ENCODE results near the gene MIP. TPM values are rescaled to one million over a fixed set of nuclear protein-coding genes. Genes with fewer than 3 reads are reported as not detected.
"Not testable (repeated sequence)": the region's sequence is repeated elsewhere in the genome, so short reads cannot be mapped to it uniquely, and the experiment has no call there.

The MIP gene
- total and polyA plus RNA-seq, 3 donors from 2014 or later = 0.63 to 1.2 (median 1.1) TPM

GRCh38 chr12:56457817-56458216 is 3.4 kb upstream of the MIP start:
- no peaks in the 10 kb centered on the region for H3K27me3 ChIP-seq
- TF ChIP-seq, protein P1, sequence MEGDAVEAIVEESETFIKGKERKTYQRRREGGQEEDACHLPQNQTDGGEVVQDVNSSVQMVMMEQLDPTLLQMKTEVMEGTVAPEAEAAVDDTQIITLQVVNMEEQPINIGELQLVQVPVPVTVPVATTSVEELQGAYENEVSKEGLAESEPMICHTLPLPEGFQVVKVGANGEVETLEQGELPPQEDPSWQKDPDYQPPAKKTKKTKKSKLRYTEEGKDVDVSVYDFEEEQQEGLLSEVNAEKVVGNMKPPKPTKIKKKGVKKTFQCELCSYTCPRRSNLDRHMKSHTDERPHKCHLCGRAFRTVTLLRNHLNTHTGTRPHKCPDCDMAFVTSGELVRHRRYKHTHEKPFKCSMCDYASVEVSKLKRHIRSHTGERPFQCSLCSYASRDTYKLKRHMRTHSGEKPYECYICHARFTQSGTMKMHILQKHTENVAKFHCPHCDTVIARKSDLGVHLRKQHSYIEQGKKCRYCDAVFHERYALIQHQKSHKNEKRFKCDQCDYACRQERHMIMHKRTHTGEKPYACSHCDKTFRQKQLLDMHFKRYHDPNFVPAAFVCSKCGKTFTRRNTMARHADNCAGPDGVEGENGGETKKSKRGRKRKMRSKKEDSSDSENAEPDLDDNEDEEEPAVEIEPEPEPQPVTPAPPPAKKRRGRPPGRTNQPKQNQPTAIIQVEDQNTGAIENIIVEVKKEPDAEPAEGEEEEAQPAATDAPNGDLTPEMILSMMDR (IDR thresholded peaks at IDR 0.05) = no peak
- TF ChIP-seq POLR2A (IDR thresholded peaks at IDR 0.05) = no peak
- H3K9me3 ChIP-seq = no peaks in the 10 kb centered on the region
- intact Hi-C loops (cut with DNase I; ENCODE audit: low total_unique reads) = no loop called here
- H3K4me3 ChIP-seq = no peak overlapping the region
- H3K4me1 ChIP-seq = no peaks in the 10 kb centered on the region
- H3K36me3 ChIP-seq (ENCODE audit: low read depth, missing control alignments) = no peaks in the 10 kb centered on the region
- DNase-seq = no peak
- 86 to 91% methylated on average over 4 of the region's 4 CpGs for WGBS, 2 donors
- H3K27ac ChIP-seq = no peak overlapping the region

DNA sequence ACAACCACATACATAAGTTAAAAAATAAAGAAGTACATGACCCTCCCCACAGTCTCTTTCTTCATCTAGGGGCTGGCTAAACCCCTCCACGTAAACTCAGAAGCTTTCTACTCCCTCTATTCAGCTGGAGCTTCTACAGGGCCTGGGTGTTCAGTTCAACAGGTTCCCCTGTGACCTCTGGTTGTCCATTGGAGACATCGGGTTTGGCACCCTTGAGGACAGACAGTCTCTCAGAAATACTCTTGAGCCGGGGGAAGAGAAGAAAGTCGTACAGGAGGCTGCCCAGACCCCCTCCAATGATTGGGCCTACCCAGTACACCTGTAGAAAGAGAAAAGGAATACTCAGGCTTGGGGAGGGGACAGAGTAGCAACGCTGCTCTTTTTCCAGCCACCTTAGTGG is 3.3 kb downstream of the MIP start:
- Histone ChIP-seq H3K27me3 (no peaks in the 10 kb centered on the region), H3K27ac (no peak overlapping the region), H3K4me1 (no peaks in the 10 kb centered on the region), H3K9me3 (no peaks in the 10 kb centered on the region), H3K36me3 (ENCODE audit: low read depth, missing control alignments) (no peaks in the 10 kb centered on the region), H3K4me3 (no peak overlapping the region)
- intact Hi-C loops (cut with DNase I; ENCODE audit: low total_unique reads) = no loop called here
- no peak for DNase-seq
- TF ChIP-seq, protein P1 (IDR thresholded peaks at IDR 0.05) = no peak
- no peak for TF ChIP-seq POLR2A (IDR thresholded peaks at IDR 0.05)
- WGBS, 2 donors = 75 to 79% methylated on average over 5 of the region's 5 CpGs

GRCh38 chr12:56450241-56450640 is 4.2 kb downstream of the MIP start:
- DNase-seq = no peak
- Histone ChIP-seq H3K9me3 (no peaks in the 10 kb centered on the region), H3K27me3 (no peaks in the 10 kb centered on the region), H3K27ac (no peak overlapping the region), H3K4me3 (no peak overlapping the region), H3K4me1 (no peaks in the 10 kb centered on the region), H3K36me3 (ENCODE audit: low read depth, missing control alignments) (no peaks in the 10 kb centered on the region)
- WGBS, 2 donors = 81 to 95% methylated on average over 3 of the region's 3 CpGs
- intact Hi-C loops (cut with DNase I; ENCODE audit: low total_unique reads) = no loop called here
- no peak for TF ChIP-seq POLR2A (IDR thresholded peaks at IDR 0.05)
- TF ChIP-seq, protein P1 (IDR thresholded peaks at IDR 0.05) = no peak

DNA sequence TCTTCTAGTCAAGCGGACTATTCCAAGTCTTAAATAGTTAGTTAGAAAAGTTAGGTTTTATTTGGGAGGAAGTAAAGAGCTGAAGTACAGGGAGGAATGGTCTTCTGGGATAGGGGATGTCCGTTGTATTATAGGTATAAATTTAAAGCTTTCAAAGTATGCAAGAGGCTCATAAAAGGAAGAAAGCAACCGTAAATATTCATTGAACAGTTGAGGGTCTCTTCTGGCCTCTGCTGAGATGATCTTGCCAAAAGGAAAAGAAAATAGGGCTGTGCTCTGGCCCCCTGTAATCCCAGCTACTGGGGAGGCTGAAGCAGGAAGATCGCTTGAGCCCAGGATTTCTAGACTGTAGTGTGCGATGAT is 4.9 kb downstream of the MIP start:
- no peaks in the 10 kb centered on the region for H3K4me1 ChIP-seq
- no peak for DNase-seq
- H3K9me3 ChIP-seq = no peaks in the 10 kb centered on the region
- TF ChIP-seq, protein P1 (IDR thresholded peaks at IDR 0.05) = no peak
- no peak for TF ChIP-seq POLR2A (IDR thresholded peaks at IDR 0.05)
- peak overlapping the region; percentile 91 to 93 for H3K27ac ChIP-seq
- H3K36me3 ChIP-seq (ENCODE audit: low read depth, missing control alignments) = no peaks in the 10 kb centered on the region
- 25 to 28% methylated on average over 5 of the region's 5 CpGs for WGBS, 2 donors
- H3K27me3 ChIP-seq = no peaks in the 10 kb centered on the region
- peak overlapping the region; percentile 68 to 95 for H3K4me3 ChIP-seq
- intact Hi-C loops (cut with DNase I; ENCODE audit: low total_unique reads) = no loop called here

DNA sequence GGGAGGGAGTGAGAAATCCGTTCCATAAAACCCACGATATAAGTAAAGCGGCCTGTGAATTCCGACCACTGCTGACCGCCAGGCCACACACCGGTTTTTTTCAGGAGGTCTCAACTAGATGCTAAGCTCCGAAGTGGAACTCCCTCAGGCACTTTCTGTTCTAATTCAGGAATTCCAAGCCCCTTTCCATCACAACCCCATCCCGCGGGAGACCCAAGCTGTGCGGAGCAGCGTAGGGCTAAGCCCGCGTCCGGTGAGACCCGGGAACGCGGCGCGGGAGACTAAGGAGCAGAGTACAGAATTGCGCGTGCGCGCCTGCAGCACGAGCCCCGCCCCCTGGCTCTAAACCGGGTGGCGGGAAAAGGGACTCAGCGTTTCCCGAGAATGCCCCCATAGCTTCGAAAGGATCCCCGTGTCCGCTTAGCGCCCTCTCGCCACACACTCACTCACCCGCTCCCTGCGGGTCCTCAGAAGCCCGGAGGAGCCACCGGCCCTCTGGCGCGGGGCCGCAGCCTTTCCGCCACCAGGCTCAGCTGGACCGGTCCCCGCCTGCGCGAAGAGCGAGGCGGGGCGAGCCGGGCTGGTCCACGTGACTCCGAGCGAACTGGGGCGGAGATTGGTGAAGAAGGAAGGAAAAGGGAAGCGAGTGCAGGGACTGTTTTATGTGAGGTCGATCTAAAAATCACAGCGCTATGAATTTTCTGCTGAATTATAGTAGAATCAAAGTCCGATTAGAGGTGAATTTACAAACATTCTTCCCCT is 5.4 kb downstream of the MIP start, which contains the start of gene TIMELESS:
TSS of gene TIMELESS (minus strand) at position 567 of the 762 bp plus-strand sequence. CDS start 15,256 bp downstream, outside the sequence.
- intact Hi-C loops (cut with DNase I; ENCODE audit: low total_unique reads) = no loop called here
- Histone ChIP-seq H3K9me3 (no peaks in the 10 kb centered on the region), H3K36me3 (ENCODE audit: low read depth, missing control alignments) (no peaks in the 10 kb centered on the region), H3K4me1 (no peaks in the 10 kb centered on the region), H3K27ac (peak within 1 kb of the TSS; percentile 91 to 93), H3K4me3 (peak within 1 kb of the TSS; percentile 68 to 95), H3K27me3 (no peaks in the 10 kb centered on the region)
- TF ChIP-seq, protein P1 (IDR thresholded peaks at IDR 0.05) = no peak
- no peak for TF ChIP-seq POLR2A (IDR thresholded peaks at IDR 0.05)
- WGBS, 2 donors = 0% methylated on average over 30 to 58 of the region's 58 CpGs
- DNase-seq = peak; percentile 91

DNA sequence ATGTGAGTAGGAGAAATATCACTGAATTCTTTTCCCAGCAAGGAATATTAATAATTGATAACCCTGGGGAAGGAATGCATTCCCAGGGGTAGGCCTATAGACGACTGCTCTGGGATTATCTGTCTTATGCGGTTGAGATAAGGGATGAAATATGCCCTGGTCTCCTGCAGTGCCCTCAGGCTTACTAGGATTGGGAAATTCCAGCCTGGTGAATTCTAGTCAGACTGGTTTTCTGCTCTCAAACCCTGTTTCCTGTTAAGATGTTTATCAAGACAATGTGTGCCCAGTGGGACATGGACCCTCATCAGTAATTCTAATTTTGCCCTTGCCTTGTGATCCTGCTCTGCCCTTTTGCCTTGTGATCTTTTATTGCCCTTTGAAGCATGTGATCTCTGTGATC is 11.2 kb downstream of the MIP start:
- H3K27ac ChIP-seq; H3K36me3 ChIP-seq (ENCODE audit: low read depth, missing control alignments); H3K4me3 ChIP-seq; H3K27me3 ChIP-seq; H3K4me1 ChIP-seq; intact Hi-C loops (cut with DNase I; ENCODE audit: low total_unique reads); H3K9me3 ChIP-seq; DNase-seq: not testable (repeated sequence)
- 53 to 67% methylated on average over 2 of the region's 2 CpGs for WGBS, 2 donors

Data from testis (tissue), 3 donors.